HG02884 (cell line): ENCODE results near the gene TRIB2.

Experiments used
- ATAC-seq: cut with Tn5 transposase; IDR thresholded peaks from one replicate; pipeline ENCODE4 v1.9.1; 2021; ENCODE audit warnings: mild to moderate bottlenecking, moderate library complexity; ENCODE audit not compliant: unreplicated experiment

TRIB2 gene

GRCh38 chr2:12697617-12698016, 19.1 kb upstream of the TRIB2 start:
- ATAC-seq, result no peak

- no peak for ATAC-seq
These were observed 15.7 kb upstream of the TRIB2 start for GRCh38 chr2:12700989-12701388.

GRCh38 chr2:12701786-12702167, 15.0 kb upstream of the TRIB2 start:
- no peak for ATAC-seq

- no peak for ATAC-seq
These were observed 14.3 kb upstream of the TRIB2 start for GRCh38 chr2:12702168-12703121.

GRCh38 chr2:12704378-12704777, 12.4 kb upstream of the TRIB2 start:
- no peak for ATAC-seq

GRCh38 chr2:12705230-12705629, 11.5 kb upstream of the TRIB2 start:
- no peak for ATAC-seq

- no peak for ATAC-seq
These were observed 11.0 kb upstream of the TRIB2 start for GRCh38 chr2:12705742-12706141.

GRCh38 chr2:12708508-12709206, 8.1 kb upstream of the TRIB2 start:
- ATAC-seq, result no peak

GRCh38 chr2:12709207-12709522, 7.6 kb upstream of the TRIB2 start:
- no peak for ATAC-seq

GRCh38 chr2:12710301-12710700, 6.4 kb upstream of the TRIB2 start:
- ATAC-seq, result no peak

GRCh38 chr2:12711339-12711738, 5.4 kb upstream of the TRIB2 start:
- ATAC-seq, result no peak

GRCh38 chr2:12712881-12713280, 3.9 kb upstream of the TRIB2 start:
- ATAC-seq, result no peak

GRCh38 chr2:12714391-12715221, 2.1 kb upstream of the TRIB2 start:
- no peak for ATAC-seq

- no peak for ATAC-seq
These were observed 1.3 kb upstream of the TRIB2 start for GRCh38 chr2:12715258-12716031.

GRCh38 chr2:12716032-12716281, 779 bp upstream of the TRIB2 start:
- ATAC-seq, result peak; percentile 36

GRCh38 chr2:12717191-12718014, 667 bp downstream of the TRIB2 start:
- ATAC-seq, result no peak

GRCh38 chr2:12718015-12718671, 1.4 kb downstream of the TRIB2 start:
- ATAC-seq, result no peak

- no peak for ATAC-seq
These were observed 2.1 kb downstream of the TRIB2 start for GRCh38 chr2:12718711-12719399.
